HG03520 (cell line): ENCODE measurements around the gene FRMD3.

Experiments used
- ATAC-seq: cut with Tn5 transposase; IDR thresholded peaks from one replicate; pipeline ENCODE4 v1.9.1; 2021; ENCODE audit warnings: mild to moderate bottlenecking, moderate library complexity; ENCODE audit not compliant: unreplicated experiment

The FRMD3 gene

GRCh38 chr9:83538172-83538889 lies at the start of gene FRMD3:
FRMD3 (minus strand) TSS chr9:83538401; CDS start chr9:83538231, 170 bp downstream.
- no peak for ATAC-seq

DNA sequence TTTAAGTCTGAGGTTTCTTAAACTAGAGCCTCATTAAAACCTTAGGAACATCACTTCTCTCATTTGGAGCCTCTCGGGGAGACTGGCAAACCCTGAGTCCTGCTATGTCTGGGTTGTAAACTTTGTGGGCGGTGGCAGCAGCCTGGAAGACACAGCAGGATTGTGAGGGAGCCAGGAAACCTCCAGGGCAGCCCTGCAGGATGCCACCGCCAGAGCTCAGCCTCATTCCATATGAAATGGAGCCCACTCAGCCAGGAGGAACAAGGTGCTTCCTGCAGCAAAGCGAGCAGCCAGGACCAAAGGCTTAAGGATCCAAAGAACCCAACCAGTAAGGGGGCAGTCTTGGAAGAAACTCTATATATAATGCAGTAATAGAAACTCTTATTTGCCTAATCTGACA lies 46.8 kb upstream of the FRMD3 start:
- no peak for ATAC-seq

GRCh38 chr9:83583151-83584014 lies 45.2 kb upstream of the FRMD3 start:
- peak; percentile 89 for ATAC-seq

GRCh38 chr9:83582029-83582428 lies 43.8 kb upstream of the FRMD3 start:
- no peak for ATAC-seq

- no peak for ATAC-seq
Observed at GRCh38 chr9:83574482-83574881, 36.3 kb upstream of the FRMD3 start.

DNA sequence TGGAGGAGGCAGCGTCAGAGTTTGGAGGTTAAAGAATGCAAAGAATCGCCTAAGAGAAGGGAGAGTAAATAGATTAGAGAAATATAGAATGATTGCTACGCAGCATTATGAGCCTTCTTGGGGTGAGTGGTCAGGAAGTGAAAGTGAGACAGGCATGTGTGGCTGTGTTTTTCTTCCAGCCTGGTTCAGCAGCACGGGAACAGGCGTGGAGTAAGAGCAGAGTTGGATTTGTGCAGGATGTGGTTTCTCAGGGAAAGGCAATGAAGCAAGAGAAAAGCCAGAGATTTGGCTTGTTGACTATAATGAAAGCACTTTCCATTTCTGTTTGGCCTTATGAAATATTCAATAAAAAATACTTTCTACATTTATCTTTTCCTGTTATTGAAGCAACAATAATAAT lies 34.3 kb upstream of the FRMD3 start:
- ATAC-seq: no peak

DNA sequence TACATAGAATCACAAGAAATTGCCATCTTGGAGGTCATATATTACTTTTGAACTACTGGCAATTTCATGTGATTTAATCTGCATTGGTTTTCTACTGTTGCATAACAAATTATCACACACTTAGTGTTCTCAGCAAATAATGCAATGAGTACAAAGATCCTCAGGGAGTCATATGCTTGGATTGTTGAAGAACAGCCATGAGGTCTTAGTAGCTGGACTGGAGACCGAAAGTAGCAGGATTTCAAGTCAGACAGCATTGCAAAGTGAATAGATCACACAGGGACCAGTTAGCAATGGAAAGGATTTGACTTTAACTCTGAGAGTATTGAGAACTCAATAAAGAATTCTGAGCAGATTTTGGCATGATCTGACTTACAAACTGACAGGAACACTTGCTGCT lies 32.2 kb upstream of the FRMD3 start:
- no peak for ATAC-seq

DNA sequence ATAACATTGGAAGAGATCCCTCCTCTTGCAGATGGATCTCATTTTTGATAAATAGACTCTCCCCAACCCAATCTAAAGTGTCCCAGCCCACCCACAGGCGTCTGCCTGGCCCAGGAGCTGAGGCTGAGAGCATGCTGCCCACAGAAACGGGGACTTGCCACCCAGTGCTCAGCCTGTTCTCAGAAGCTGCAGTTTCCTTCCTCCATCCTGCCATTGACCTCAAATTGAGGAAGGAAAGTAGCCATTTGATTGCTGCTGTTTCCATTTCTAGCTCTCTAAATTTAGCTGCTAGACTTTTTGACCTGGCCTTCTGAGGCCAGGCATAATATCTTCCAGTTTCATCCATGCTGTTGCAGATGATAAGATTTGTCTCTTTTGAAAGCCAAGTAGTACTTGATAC lies 31.1 kb upstream of the FRMD3 start:
- ATAC-seq: no peak

GRCh38 chr9:83563360-83563759 lies 25.2 kb upstream of the FRMD3 start:
- no peak for ATAC-seq

DNA sequence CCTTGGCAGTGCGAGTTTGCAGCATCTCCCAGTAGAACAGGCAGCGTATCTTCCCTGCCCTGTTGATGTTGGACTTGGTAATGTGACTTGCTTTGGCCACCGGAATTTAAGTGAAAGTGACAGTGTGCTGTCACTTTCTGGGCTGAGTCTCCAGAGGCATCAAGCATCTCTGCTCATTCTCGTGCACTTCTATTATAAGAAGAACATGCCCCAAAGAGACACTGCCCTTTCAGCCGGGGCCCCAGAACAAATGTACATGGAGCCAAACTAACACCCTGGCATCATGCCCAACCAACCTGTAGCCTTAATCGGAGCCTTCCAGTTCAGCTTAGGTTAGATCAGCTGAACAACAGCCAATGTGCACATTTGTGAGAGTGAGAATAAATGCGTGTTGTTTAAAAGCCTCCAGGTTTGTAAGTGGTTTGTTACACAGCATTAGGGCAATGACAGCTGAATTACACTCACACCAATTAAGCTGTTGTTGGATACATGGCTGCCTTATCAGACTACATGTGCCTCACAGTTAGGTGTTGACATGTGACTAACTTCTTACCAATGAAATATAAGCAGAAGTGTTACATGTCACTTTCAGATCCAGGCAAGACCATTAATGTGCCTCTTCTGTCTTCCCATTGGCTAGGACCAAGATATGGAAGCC lies 22.1 kb upstream of the FRMD3 start:
- ATAC-seq: no peak

- ATAC-seq: no peak
Observed at GRCh38 chr9:83557771-83558170, 19.6 kb upstream of the FRMD3 start.

DNA sequence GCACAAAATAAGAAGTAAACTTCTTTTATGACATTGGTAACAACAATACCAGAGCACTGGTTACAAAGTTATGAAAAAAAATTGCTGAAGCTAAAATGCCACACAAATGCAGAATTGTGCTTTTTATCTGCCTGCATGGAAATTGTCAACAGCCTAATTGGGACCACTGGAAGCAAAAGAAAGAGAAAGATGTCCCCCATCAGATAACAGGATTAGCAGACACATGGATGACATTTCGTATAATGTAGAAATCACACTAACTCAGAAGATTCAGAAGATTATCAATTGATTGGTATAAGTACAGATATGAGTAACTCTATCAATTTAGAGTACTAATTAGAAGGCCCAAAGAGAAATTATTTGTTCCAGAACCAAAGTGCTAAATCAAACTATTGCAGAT lies 19.1 kb upstream of the FRMD3 start:
- no peak for ATAC-seq

DNA sequence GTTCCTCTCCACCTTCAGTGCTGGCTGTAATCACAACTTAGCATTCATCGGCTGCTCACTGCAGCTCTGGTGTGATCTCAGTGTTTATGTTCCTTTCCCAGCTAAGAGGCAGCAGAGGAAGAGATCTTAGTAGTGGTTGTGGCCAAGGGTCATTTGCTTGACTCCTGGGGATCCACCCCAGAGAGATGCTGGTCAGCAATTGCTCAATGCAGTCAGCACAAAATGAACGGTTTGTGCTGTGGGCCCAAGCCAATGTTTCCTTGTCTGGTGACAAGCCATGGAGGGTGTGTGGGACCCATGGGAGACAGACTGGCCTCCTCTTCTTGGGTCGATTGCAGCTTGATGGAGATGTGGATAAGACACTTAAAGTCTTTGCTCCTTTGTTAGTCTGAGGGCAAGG lies 16.1 kb upstream of the FRMD3 start:
- ATAC-seq: no peak

DNA sequence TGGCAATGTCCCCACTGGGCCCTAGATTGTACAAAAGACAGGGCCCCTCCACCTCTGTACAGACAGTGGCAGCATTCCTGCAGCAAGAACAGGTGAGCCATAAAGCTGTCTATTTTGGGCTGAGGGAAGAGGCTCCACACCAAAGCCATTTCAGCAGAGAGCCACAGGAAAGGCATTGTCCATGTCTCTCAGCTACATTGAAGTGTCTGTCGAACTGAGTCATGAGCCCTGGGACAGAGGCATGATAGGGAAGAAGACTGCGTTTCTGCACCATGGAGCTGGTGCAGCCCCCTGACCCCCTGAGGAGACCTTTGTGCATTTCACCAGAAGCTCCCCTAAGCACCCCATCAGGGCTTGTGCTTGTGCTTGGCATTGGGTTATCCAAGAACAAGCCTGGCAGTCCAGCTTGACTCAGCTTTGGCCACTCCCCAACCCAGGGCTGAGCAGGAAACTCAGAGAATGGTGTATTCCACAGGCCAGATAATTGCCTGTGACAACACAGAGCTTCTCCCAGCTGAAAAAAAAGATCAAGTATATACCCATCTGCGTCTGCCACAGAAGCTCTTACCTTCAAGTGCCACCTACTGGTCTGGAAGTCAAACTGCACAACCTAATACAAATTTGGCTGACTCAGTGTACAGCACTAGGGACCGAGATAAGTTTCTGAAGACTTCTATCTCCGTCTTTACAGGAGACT lies 5.9 kb upstream of the FRMD3 start:
- peak; percentile 91 for ATAC-seq

DNA sequence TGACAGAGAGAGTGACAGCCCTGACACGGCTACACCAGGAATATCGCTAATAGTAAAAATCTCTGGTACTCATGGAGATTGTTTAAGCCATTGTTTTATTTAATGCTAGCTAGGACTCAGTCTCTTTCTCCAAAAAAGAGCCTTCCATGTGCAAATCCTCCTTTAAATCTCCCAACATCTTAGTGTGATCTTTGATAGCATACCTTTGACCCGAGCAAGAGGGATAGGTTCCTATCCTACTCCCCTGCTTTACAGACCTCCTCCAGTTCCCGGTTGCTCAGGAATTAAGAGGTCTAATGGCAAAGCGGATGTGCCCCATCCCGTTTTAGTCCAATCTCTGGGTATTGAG lies 663 bp upstream of the FRMD3 start:
- no peak for ATAC-seq

- ATAC-seq: no peak
Observed at GRCh38 chr9:83537331-83538171, 650 bp downstream of the FRMD3 start.

DNA sequence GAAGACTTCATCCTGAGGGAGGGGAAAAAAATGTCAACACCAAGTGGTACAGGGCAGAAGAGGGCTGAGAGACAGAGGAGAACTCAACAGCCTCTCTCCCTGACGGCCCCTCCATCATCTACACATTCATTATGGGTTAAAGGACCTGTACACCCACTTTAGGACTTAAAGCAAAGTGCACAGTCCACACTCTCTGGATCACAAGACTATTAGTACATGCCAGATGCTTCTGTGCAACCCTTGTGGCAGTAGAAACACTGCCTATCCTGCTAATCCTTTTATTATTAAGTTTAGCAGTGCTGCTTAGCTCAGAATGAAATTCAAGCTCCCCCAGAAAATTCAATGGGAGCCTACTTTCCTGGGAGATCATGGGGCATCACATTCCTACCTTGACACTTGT lies 1.9 kb downstream of the FRMD3 start:
- no peak for ATAC-seq

DNA sequence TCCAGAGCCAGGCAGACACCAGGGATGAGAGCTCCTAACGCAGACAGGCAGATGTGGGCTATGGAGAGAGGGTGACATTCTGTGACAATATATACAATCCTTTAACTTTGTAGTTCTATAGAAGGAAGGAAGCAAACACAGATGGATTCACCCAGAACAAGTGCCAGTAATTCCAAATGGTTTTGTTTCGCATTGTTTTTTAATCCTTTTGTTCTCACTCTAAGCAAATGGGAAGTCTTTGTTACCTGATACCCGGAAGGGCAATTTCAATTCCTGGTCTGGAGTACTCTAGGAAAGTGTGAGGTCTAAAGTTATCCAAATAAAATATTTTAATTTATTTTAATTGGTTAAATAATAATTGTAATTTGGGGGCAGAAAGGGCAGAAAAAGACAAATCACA lies 2.5 kb downstream of the FRMD3 start:
- ATAC-seq: no peak

- no peak for ATAC-seq
Observed at GRCh38 chr9:83533296-83533695, 4.9 kb downstream of the FRMD3 start.

GRCh38 chr9:83526901-83527300 lies 11.3 kb downstream of the FRMD3 start:
- no peak for ATAC-seq
